GM12892 (cell line): ENCODE results near the gene LPAR5.

Experiments used
- POLR2A ChIP-seq: IDR thresholded peaks from 2 replicates; pipeline ENCODE4 v1.6.1; 2011; ENCODE audit warnings: low read depth, low read length, control low read depth
- POLR2AphosphoS5 ChIP-seq: IDR thresholded peaks from 2 replicates; pipeline ENCODE4 v1.6.1; 2011; ENCODE audit warnings: low read depth, low read length, control low read depth
- TAF1 ChIP-seq: IDR thresholded peaks from 2 replicates; pipeline ENCODE4 v1.6.1; 2011; ENCODE audit warnings: low read depth, mild to moderate bottlenecking, control low read depth, low read length, borderline replicate concordance

DNA sequence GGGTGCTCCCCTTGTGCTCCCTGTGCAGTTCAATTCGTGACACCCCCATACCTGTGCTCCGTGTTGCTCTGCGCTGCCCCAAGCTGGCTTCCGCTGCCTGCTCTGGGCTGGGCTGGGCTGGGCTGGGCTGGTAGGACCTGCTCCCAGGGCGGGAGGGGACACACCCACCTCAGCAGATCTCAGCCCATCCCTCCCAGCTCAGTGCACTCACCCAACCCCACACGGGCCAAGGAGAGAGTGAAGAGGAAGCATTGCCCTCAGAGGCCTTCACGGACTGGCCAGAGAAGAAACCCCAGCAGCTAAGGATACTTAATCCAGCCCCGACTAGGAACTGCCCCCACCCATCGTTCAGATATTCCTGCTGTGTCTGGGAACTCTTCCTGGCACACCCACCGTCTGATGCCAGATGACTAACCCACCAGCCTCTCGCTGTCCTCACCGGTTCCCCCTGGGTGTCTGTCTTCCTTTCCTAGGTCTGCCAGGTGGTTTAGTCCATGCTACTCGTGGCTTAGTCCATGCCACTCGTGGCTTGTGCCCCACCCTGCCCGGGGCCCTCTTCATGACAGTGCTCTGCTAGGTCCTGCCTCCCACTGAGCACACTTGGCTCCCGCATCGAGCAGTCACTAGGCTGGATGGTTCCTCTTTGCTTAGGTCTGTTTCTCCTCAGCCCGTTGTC lies at the start of gene LPAR5:
- TF ChIP-seq POLR2A (no peak), TAF1 (no peak), POLR2AphosphoS5 (no peak)
